Liver (tissue), 9 donors: ENCODE measurements around the gene CAPN10. TPM values are rescaled to one million over a fixed set of nuclear protein-coding genes. Genes with fewer than 3 reads are reported as not detected.

Experiments used
- DNase-seq: peaks from one replicate; pipeline ENCODE4 v3.0.0-alpha.2; 2017; ENCODE audit warnings: low spot score
- H3K27ac ChIP-seq, 2 donors: one replicate each; pipeline ENCODE4 v1.7.0; 2013; ENCODE audit warnings: inconsistent platforms in 2 of 2, low read length in 2 of 2, control low read depth in 1 of 2, low read depth in 1 of 2, mild to moderate bottlenecking in 1 of 2
- H3K27me3 ChIP-seq, 4 donors: one replicate each; pipeline versions ENCODE4 v1.6.1 to v1.7.0; 2013; ENCODE audit warnings: low read length in 3 of 4, inconsistent platforms in 1 of 4, mild to moderate bottlenecking in 1 of 4, moderate library complexity in 1 of 4; ENCODE audit not compliant: control insufficient read depth in 4 of 4, insufficient read depth in 4 of 4
- H3K36me3 ChIP-seq, 4 donors: one replicate each; pipeline versions ENCODE4 v1.6.1 to v1.7.0; 2013; ENCODE audit warnings: low read length in 3 of 4, mild to moderate bottlenecking in 3 of 4, low read depth in 1 of 4, moderate library complexity in 1 of 4; ENCODE audit not compliant: control insufficient read depth in 4 of 4, insufficient read depth in 3 of 4
- H3K4me1 ChIP-seq, 4 donors: one replicate each; pipeline versions ENCODE4 v1.6.1 to v1.7.0; 2013; ENCODE audit warnings: low read length in 3 of 4, mild to moderate bottlenecking in 3 of 4, moderate library complexity in 1 of 4; ENCODE audit not compliant: control insufficient read depth in 4 of 4, insufficient read depth in 4 of 4
- H3K4me3 ChIP-seq, 3 donors: one replicate each; pipeline versions ENCODE4 v1.6.1 to v1.7.0; 2013; ENCODE audit warnings: low read length in 3 of 3, control low read depth in 1 of 3, low read depth in 1 of 3, mild to moderate bottlenecking in 1 of 3
- H3K9ac ChIP-seq, 2 donors: one replicate each; pipeline ENCODE4 v1.7.0; 2013; ENCODE audit warnings: low read length in 2 of 2, mild to moderate bottlenecking in 2 of 2, moderate library complexity in 2 of 2, control low read depth in 1 of 2, low read depth in 1 of 2
- H3K9me3 ChIP-seq, 4 donors: one replicate each; pipeline versions ENCODE4 v1.6.1 to v1.7.0; 2013; ENCODE audit warnings: low read length in 3 of 4; ENCODE audit not compliant: control insufficient read depth in 4 of 4
- ATF3 ChIP-seq: IDR thresholded peaks from 2 replicates; pipeline ENCODE4 v1.6.1; 2016; ENCODE audit warnings: antibody characterized with exemption
- FOXA1 ChIP-seq: IDR thresholded peaks from 2 replicates; pipeline ENCODE4 v1.6.1; 2016; ENCODE audit warnings: antibody characterized with exemption
- FOXA2 ChIP-seq: IDR thresholded peaks from 2 replicates; pipeline ENCODE4 v1.6.1; 2016; ENCODE audit warnings: antibody characterized with exemption
- GABPA ChIP-seq, 2 donors: IDR thresholded peaks in 1 of 2; conservative IDR thresholded peaks in 1 of 2; 2 replicates each; pipeline ENCODE4 v1.6.1; 2016; ENCODE audit warnings: antibody characterized with exemption in 2 of 2, mild to moderate bottlenecking in 1 of 2, moderate library complexity in 1 of 2
- HNF4A ChIP-seq, 2 donors: conservative IDR thresholded peaks; 2 replicates each; pipeline ENCODE4 v1.6.1; 2016; ENCODE audit warnings: antibody characterized with exemption in 2 of 2, mild to moderate bottlenecking in 2 of 2
- HNF4G ChIP-seq: IDR thresholded peaks from 2 replicates; pipeline ENCODE4 v1.6.1; 2016; ENCODE audit warnings: antibody characterized with exemption
- JUND ChIP-seq, 2 donors: IDR thresholded peaks; 2 replicates each; pipeline ENCODE4 v1.6.1; 2016; ENCODE audit warnings: antibody characterized with exemption in 2 of 2
- MAX ChIP-seq: IDR thresholded peaks from 2 replicates; pipeline ENCODE4 v1.6.1; 2016; ENCODE audit warnings: antibody characterized with exemption
- NR2F2 ChIP-seq: IDR thresholded peaks from 2 replicates; pipeline ENCODE4 v1.6.1; 2016; ENCODE audit warnings: antibody characterized with exemption
- RAD21 ChIP-seq, 2 donors: IDR thresholded peaks; 2 replicates each; pipeline ENCODE4 v1.6.1; 2016; ENCODE audit warnings: antibody characterized with exemption in 2 of 2, mild to moderate bottlenecking in 2 of 2
- RXRA ChIP-seq, 2 donors: IDR thresholded peaks; 2 replicates each; pipeline ENCODE4 v1.6.1; 2017 to 2018; ENCODE audit warnings: antibody characterized with exemption in 2 of 2, mild to moderate bottlenecking in 1 of 2
- SP1 ChIP-seq: IDR thresholded peaks from 2 replicates; pipeline ENCODE4 v1.6.1; 2018; ENCODE audit warnings: antibody characterized with exemption, mild to moderate bottlenecking
- TAF1 ChIP-seq: conservative IDR thresholded peaks from 2 replicates; pipeline ENCODE4 v1.6.1; 2016; ENCODE audit warnings: antibody characterized with exemption, mild to moderate bottlenecking
- YY1 ChIP-seq: IDR thresholded peaks from 2 replicates; pipeline ENCODE4 v1.6.1; 2016; ENCODE audit warnings: antibody characterized with exemption, mild to moderate bottlenecking
- WGBS: extraction: QIAGEN DNeasy Blood & Tissue Kit; methylation state at CpG from one replicate; pipeline ENCODE4 v1.1.7; 2013; 5-methylcytosine and 5-hydroxymethylcytosine counted together
- polyA plus RNA-seq, 2 donors: library from polyadenylated mRNA; stranded (reverse) in 1 of 2; unstranded in 1 of 2; fragments of 200-250 nt in 1 of 2; fragments of >200 nt in 1 of 2; fragmentation: Nextera tagmentation in 1 of 2; extraction: Ambion mirVana in 1 of 2; gene quantifications; one replicate each; pipeline versions ENCODE4 v1.2.1 to v1.2.3, GENCODE V29; 2013 to 2015
- total RNA-seq, 2 donors: library from RNA; depleted of rRNA; stranded (reverse); fragments of >200 nt; gene quantifications; one replicate each; pipeline ENCODE4 v1.2.3, GENCODE V29; 2014
- TF ChIP-seq, protein P1 (sequence below): IDR thresholded peaks from 2 replicates; pipeline ENCODE4 v1.6.1; 2016; ENCODE audit warnings: antibody characterized with exemption
- TF ChIP-seq, protein P2 (sequence below): IDR thresholded peaks from 2 replicates; pipeline ENCODE4 v1.6.1; 2016; ENCODE audit warnings: antibody characterized with exemption, mild to moderate bottlenecking
- donor health status: healthy.
- donor health status: healthy.
- donor health status: healthy.
- donor health status: healthy.
- donor health status: healthy.

Gene CAPN10
- total and polyA plus RNA-seq, 4 donors = 4.8 to 11.3 (median 6.5) TPM

DNA sequence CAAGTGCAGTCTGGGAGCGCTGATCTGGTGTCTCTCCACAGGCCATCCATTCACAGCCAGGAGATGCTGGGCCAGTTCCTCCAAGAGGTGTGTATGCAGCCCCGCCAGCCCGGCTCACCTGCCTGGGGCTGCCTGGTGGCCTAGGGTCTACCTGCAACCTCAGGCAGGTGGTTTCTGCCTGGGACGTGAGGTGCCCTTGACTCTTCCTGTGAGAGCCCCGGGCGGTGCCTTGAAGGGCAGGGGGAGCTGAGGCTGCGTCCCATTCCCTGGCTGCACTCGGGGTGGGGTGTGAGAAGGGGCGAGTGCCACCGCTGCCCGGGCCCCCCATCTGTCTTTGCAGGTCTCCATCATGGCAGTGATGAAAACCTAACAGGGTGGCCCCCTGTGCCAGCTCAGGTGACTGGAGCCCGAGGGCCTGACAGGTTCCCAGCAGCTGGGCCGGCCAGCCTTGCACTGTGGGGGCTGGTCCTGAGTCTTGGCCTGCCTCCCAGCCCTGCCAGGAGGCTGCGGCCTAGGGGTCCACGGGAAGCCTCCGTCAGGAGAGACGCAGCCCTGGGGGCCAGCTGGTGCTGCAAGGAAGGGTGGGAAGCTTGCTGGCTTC, 11.9 kb downstream of the CAPN10 start:
- no peak for TF ChIP-seq TAF1
- TF ChIP-seq, protein P1, sequence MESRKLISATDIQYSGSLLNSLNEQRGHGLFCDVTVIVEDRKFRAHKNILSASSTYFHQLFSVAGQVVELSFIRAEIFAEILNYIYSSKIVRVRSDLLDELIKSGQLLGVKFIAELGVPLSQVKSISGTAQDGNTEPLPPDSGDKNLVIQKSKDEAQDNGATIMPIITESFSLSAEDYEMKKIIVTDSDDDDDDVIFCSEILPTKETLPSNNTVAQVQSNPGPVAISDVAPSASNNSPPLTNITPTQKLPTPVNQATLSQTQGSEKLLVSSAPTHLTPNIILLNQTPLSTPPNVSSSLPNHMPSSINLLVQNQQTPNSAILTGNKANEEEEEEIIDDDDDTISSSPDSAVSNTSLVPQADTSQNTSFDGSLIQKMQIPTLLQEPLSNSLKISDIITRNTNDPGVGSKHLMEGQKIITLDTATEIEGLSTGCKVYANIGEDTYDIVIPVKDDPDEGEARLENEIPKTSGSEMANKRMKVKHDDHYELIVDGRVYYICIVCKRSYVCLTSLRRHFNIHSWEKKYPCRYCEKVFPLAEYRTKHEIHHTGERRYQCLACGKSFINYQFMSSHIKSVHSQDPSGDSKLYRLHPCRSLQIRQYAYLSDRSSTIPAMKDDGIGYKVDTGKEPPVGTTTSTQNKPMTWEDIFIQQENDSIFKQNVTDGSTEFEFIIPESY = no peak
- TF ChIP-seq YY1 = no peak
- TF ChIP-seq, protein P2, sequence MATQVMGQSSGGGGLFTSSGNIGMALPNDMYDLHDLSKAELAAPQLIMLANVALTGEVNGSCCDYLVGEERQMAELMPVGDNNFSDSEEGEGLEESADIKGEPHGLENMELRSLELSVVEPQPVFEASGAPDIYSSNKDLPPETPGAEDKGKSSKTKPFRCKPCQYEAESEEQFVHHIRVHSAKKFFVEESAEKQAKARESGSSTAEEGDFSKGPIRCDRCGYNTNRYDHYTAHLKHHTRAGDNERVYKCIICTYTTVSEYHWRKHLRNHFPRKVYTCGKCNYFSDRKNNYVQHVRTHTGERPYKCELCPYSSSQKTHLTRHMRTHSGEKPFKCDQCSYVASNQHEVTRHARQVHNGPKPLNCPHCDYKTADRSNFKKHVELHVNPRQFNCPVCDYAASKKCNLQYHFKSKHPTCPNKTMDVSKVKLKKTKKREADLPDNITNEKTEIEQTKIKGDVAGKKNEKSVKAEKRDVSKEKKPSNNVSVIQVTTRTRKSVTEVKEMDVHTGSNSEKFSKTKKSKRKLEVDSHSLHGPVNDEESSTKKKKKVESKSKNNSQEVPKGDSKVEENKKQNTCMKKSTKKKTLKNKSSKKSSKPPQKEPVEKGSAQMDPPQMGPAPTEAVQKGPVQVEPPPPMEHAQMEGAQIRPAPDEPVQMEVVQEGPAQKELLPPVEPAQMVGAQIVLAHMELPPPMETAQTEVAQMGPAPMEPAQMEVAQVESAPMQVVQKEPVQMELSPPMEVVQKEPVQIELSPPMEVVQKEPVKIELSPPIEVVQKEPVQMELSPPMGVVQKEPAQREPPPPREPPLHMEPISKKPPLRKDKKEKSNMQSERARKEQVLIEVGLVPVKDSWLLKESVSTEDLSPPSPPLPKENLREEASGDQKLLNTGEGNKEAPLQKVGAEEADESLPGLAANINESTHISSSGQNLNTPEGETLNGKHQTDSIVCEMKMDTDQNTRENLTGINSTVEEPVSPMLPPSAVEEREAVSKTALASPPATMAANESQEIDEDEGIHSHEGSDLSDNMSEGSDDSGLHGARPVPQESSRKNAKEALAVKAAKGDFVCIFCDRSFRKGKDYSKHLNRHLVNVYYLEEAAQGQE = no peak
- TF ChIP-seq MAX = no peak
- no peak for TF ChIP-seq HNF4A (conservative IDR thresholded peaks at IDR 0.05)
- Histone ChIP-seq H3K27me3 (no peaks in the 10 kb centered on the region), H3K4me3 (no peak overlapping the region), H3K4me1 (peaks cover 9 to 20% (median 17%) of the 10 kb centered on the region in 4 donors), H3K9ac (no peak overlapping the region), H3K27ac (no peak overlapping the region), H3K9me3 (no peaks in the 10 kb centered on the region), H3K36me3 (peaks cover 0 to 11% (median 4%) of the 10 kb centered on the region in 4 donors)
- WGBS = 97% methylated on average over 17 of the region's 17 CpGs
- DNase-seq = no peak

- H3K9me3 ChIP-seq = no peaks in the 10 kb centered on the region
- DNase-seq = no peak
- no peak overlapping the region for H3K9ac ChIP-seq
- 97% methylated on average over 11 of the region's 11 CpGs for WGBS
- H3K36me3 ChIP-seq = peaks cover 0 to 11% (median 4%) of the 10 kb centered on the region in 4 donors
- no peaks in the 10 kb centered on the region for H3K27me3 ChIP-seq
- no peak overlapping the region for H3K4me3 ChIP-seq
- H3K27ac ChIP-seq = no peak overlapping the region
- peaks cover 9 to 23% (median 19%) of the 10 kb centered on the region in 4 donors for H3K4me1 ChIP-seq
- TF ChIP-seq GABPA (IDR thresholded peaks at IDR 0.05 in 1 of 2, conservative IDR thresholded peaks at IDR 0.05 in 1 of 2) (no peak), SP1 (no peak), RXRA (IDR thresholded peaks at IDR 0.05) (no peak), RAD21 (IDR thresholded peaks at IDR 0.05) (no peak), FOXA2 (no peak), FOXA1 (no peak), ATF3 (no peak), NR2F2 (no peak), TAF1 (no peak), YY1 (no peak), JUND (IDR thresholded peaks at IDR 0.05) (no peak), HNF4G (no peak), MAX (no peak)
- TF ChIP-seq, protein P1 = no peak
- TF ChIP-seq, protein P2 = no peak
These were observed 12.6 kb downstream of the CAPN10 start for GRCh38 chr2:240599141-240599583.
